Activated CD8-positive, alpha-beta memory T cell treated with anti-CD3 and anti-CD28 coated beads, Interleukin-2, amount 10 ng/mL, durations not matched to agents 7 days and 5 days (primary cell): ENCODE measurements around the gene MNS1. TPM values are rescaled to one million over a fixed set of nuclear protein-coding genes. Genes with fewer than 3 reads are reported as not detected.
"Not testable (repeated sequence)": the region's sequence is repeated elsewhere in the genome, so short reads cannot be mapped to it uniquely, and the experiment has no call there.

Experiments
- ATAC-seq: fragments of 150-1000 bp; cut with Tn5 transposase; one replicate; pipeline ENCODE4 v1.10.0; 2021; ENCODE audit warnings: moderate library complexity
- CTCF ChIA-PET: fragments of 350-600 bp; sonication (Branson Sonifier 250); formaldehyde crosslinking; loops from one replicate; lab custom pipeline; 2021; ENCODE audit warnings: antibody characterized with exemption; lab: Charles Lee
- DNase-seq: peaks from one replicate; pipeline ENCODE4 v3.0.0-alpha.2; 2020
- H3K27ac Mint-ChIP-seq: one replicate; pipeline ENCODE4 v1.8.0; 2021; ENCODE audit warnings: mild to moderate bottlenecking, mixed read lengths
- H3K27me3 Mint-ChIP-seq: one replicate; pipeline ENCODE4 v1.8.0; 2021; ENCODE audit warnings: mixed read lengths
- H3K36me3 Mint-ChIP-seq: one replicate; pipeline ENCODE4 v1.8.0; 2021; ENCODE audit warnings: mild to moderate bottlenecking, mixed read lengths
- H3K4me1 Mint-ChIP-seq: one replicate; pipeline ENCODE4 v1.8.0; 2021; ENCODE audit warnings: mixed read lengths
- H3K4me3 Mint-ChIP-seq: one replicate; pipeline ENCODE4 v1.8.0; 2021; ENCODE audit warnings: mild to moderate bottlenecking, moderate library complexity, mixed read lengths
- H3K9me3 Mint-ChIP-seq: one replicate; pipeline ENCODE4 v1.8.0; 2022; ENCODE audit warnings: low read depth, mixed read lengths
- total RNA-seq, 2 experiments: library from RNA; stranded (reverse); gene quantifications; one replicate each; pipeline ENCODE4 v1.2.3, GENCODE V29; 2021

MNS1 gene
- total RNA-seq, 2 experiments from 2014 or later: 0.44 to 0.94 TPM

GRCh38 chr15:56428821-56429458 is 36.0 kb downstream of the MNS1 start:
- CTCF ChIA-PET: interaction anchor here (1.1 to 1.8 kb wide), 2 partner anchors 180 to 184 kb away, joined by 4 to 9 read pairs; no protein-coding TSS in a partner anchor
- no peak for ATAC-seq
- H3K27me3 Mint-ChIP-seq: peaks cover 4% of the 10 kb centered on the region
- peaks cover 3% of the 10 kb centered on the region for H3K36me3 Mint-ChIP-seq
- no peak overlapping the region for H3K4me3 Mint-ChIP-seq
- no peak overlapping the region for H3K27ac Mint-ChIP-seq
- DNase-seq: no peak
- H3K9me3 Mint-ChIP-seq: peaks cover 2% of the 10 kb centered on the region
- peaks cover 5% of the 10 kb centered on the region for H3K4me1 Mint-ChIP-seq

GRCh38 chr15:56425976-56426375 is 39.0 kb downstream of the MNS1 start:
- CTCF ChIA-PET: interaction anchor here (1.3 to 1.7 kb wide), 2 partner anchors 15 to 177 kb away, joined by 3 to 4 read pairs; no protein-coding TSS in a partner anchor
- no peak for ATAC-seq
- H3K27ac Mint-ChIP-seq: no peak overlapping the region
- H3K27me3 Mint-ChIP-seq: no peaks in the 10 kb centered on the region
- DNase-seq: no peak
- H3K36me3 Mint-ChIP-seq: peaks cover 4% of the 10 kb centered on the region
- no peak overlapping the region for H3K4me3 Mint-ChIP-seq
- H3K9me3 Mint-ChIP-seq: peaks cover 2% of the 10 kb centered on the region
- H3K4me1 Mint-ChIP-seq: peaks cover 7% of the 10 kb centered on the region

GRCh38 chr15:56425276-56425675 is 39.7 kb downstream of the MNS1 start:
- Mint-ChIP-seq H3K4me1 (peaks cover 7% of the 10 kb centered on the region), H3K27me3 (no peaks in the 10 kb centered on the region), H3K36me3 (peaks cover 4% of the 10 kb centered on the region), H3K27ac (no peak overlapping the region), H3K4me3 (no peak overlapping the region), H3K9me3 (peaks cover 2% of the 10 kb centered on the region)
- CTCF ChIA-PET: interaction anchor here (1.7 kb wide), 1 partner anchor 177 kb away, joined by 4 read pairs; no protein-coding TSS in a partner anchor
- DNase-seq (no peak), ATAC-seq (no peak)

GRCh38 chr15:56413114-56413733 is 51.7 kb downstream of the MNS1 start:
- peaks cover 13% of the 10 kb centered on the region for H3K27me3 Mint-ChIP-seq
- ATAC-seq, H3K9me3 Mint-ChIP-seq, H3K4me1 Mint-ChIP-seq, CTCF ChIA-PET, DNase-seq, H3K27ac Mint-ChIP-seq, H3K36me3 Mint-ChIP-seq, H3K4me3 Mint-ChIP-seq: not testable (repeated sequence)

DNA sequence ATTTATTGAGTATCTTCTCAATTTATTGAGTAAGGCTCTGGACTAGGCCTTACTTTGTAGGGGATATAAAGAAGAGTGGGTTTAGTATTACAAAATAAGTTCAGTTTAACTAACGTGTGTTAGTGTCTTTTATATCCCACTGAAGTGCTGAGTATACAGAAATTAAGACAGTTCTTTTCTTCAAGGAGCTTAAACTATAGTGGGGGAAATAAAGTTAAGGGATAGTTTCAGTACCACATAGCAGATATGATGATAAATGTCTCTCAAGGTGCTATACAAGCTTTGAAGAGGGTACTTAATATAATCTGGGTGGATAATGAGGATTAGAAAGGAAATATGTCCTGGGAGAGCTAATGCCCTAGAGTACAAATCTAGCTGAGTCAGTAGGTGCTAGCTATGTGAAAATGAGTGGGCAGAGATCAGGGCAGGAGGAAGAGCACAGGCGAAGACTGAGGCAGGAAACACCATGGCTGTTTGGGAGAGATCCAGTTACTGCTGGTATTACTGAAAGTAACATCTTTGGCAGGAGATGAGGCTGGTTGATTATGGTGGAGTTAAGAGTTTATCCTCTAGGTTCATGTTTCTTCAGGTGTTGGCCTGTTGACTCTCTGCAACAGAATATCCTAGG is 53.7 kb downstream of the MNS1 start:
- Mint-ChIP-seq H3K4me3 (no peak overlapping the region), H3K9me3 (no peaks in the 10 kb centered on the region), H3K27ac (no peak overlapping the region), H3K27me3 (peaks cover 3% of the 10 kb centered on the region), H3K36me3 (no peaks in the 10 kb centered on the region), H3K4me1 (no peaks in the 10 kb centered on the region)
- CTCF ChIA-PET: interaction anchor here (0.9 kb wide), 1 partner anchor 15 kb away, joined by 3 read pairs; no protein-coding TSS in a partner anchor
- no peak for ATAC-seq
- no peak for DNase-seq

DNA sequence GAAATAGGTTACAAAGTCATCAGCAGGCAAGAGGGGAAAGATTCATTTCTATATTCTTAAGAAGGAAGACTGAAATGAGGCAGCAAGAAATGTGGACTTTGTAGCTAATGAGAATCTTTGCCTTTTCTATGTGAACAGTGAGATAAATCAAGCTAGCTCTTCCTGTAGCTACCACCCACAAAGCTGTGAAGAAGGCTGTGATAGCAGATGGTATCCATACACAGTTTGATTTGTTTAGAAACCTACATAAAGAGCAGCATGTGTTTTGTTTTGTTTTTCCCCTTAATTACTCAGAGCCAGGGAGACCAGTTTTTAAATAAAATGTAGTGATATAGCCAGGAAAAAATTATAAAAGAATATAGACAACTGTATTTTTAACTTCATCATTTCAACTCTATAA is 54.2 kb downstream of the MNS1 start:
- Mint-ChIP-seq H3K27me3 (peaks cover 3% of the 10 kb centered on the region), H3K9me3 (no peaks in the 10 kb centered on the region), H3K36me3 (no peaks in the 10 kb centered on the region), H3K27ac (no peak overlapping the region), H3K4me1 (no peaks in the 10 kb centered on the region), H3K4me3 (no peak overlapping the region)
- ATAC-seq: no peak
- CTCF ChIA-PET: interaction anchor here (0.9 kb wide), 1 partner anchor 16 kb away, joined by 3 read pairs; no protein-coding TSS in a partner anchor
- no peak for DNase-seq

GRCh38 chr15:56399209-56399608 is 65.7 kb downstream of the MNS1 start:
- H3K9me3 Mint-ChIP-seq, H3K27ac Mint-ChIP-seq, H3K4me1 Mint-ChIP-seq, H3K4me3 Mint-ChIP-seq, H3K36me3 Mint-ChIP-seq, DNase-seq, ATAC-seq, CTCF ChIA-PET: not testable (repeated sequence)
- H3K27me3 Mint-ChIP-seq: peaks cover 19% of the 10 kb centered on the region

DNA sequence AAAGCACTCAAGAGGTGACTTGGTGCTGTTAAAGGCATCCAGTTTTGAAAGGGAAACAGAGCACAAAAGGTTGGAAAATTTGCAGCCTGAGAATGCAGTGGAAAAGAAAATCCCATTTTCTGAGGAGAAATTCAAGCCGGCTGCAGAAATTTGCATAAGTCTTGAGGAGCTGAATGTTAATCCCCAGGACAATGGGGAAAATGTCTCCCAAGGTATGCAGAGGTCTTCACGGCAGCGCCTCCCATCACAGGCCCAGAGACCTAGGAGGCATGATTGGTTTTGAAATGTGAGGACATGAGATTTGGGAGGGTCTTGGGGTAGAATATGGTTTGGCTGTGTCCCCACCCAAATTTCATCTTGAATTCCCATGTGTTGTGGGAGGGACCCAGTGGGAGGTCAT is 67.6 kb downstream of the MNS1 start:
- H3K27me3 Mint-ChIP-seq: peaks cover 16% of the 10 kb centered on the region
- CTCF ChIA-PET, ATAC-seq: not testable (repeated sequence)

DNA sequence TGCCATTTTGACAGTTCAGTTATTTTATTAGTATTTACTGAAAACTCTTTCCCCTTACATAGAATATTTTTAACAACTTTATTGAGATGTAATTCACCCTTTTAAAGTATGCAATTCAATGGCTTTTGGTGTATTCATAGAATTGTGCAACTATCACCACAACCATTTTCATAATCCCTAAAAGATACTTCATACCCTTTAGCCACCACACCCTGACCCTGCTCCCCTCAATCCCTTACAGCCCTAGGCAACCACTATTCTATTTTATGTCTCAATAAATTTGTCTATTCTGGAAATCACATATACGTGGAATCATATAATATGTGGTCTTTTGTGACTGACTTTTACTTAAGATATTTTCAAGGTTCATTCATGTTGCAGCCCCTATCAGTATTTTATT is 70.0 kb downstream of the MNS1 start:
- H3K27me3 Mint-ChIP-seq: peaks cover 2% of the 10 kb centered on the region
- no peaks in the 10 kb centered on the region for H3K36me3 Mint-ChIP-seq
- H3K27ac Mint-ChIP-seq: no peak overlapping the region
- DNase-seq: no peak
- ATAC-seq: no peak
- no peak overlapping the region for H3K4me3 Mint-ChIP-seq
- H3K4me1 Mint-ChIP-seq: no peaks in the 10 kb centered on the region
- CTCF ChIA-PET: no interaction called here
- H3K9me3 Mint-ChIP-seq: no peaks in the 10 kb centered on the region

More for the DNA sequence above, 67.6 kb downstream of the MNS1 start:
- H3K36me3 Mint-ChIP-seq, H3K4me3 Mint-ChIP-seq, H3K27ac Mint-ChIP-seq, H3K9me3 Mint-ChIP-seq, DNase-seq, H3K4me1 Mint-ChIP-seq: not testable (repeated sequence)

DNA sequence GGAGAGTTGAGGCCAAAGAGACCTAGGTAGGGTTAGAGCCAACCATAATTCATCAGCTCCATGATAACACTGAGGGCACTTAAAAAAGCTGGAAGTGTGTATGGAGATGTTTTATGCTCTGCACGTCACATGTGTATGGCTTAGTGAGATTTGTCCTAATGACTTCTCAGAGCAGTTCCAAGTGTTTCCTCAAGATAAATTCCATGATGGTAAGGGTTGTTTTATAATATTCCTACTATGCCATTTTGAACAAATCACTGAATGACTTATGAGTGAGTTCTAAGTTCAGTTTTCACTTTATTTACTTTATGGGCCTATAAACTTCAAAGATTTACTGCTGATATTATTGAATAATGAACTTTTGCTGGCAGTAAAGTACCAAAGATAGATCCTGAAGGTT is 71.7 kb downstream of the MNS1 start:
- H3K9me3 Mint-ChIP-seq: no peaks in the 10 kb centered on the region
- H3K36me3 Mint-ChIP-seq: no peaks in the 10 kb centered on the region
- H3K27me3 Mint-ChIP-seq: no peaks in the 10 kb centered on the region
- no peak overlapping the region for H3K4me3 Mint-ChIP-seq
- H3K4me1 Mint-ChIP-seq: no peaks in the 10 kb centered on the region
- CTCF ChIA-PET: no interaction called here
- ATAC-seq (no peak), DNase-seq (no peak)
- no peak overlapping the region for H3K27ac Mint-ChIP-seq

DNA sequence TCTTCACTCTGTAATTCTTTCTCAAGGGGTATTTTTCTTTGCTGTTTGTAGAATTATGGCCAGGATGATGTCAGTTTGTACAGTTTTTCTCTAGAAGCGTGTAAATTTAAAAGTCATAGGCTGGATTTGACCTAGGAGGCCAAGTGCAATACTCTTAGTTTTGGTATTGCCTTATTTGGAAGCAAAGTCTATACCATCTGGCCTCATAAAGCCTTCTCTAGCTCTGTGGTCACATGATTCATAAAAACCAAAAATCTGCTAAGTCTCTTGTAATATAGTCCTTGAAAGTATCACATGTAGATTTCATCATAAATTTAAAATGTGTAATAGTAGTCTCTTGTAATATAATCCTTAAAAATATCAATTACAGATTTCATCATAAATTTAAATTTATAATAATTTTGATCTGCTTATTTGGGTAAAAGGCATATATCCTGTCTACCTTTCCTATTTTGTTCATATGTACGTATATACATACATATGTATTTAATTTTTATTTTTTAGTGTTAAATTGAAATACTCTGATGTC is 74.1 kb downstream of the MNS1 start:
- Mint-ChIP-seq H3K4me1 (no peaks in the 10 kb centered on the region), H3K27me3 (no peaks in the 10 kb centered on the region), H3K9me3 (no peaks in the 10 kb centered on the region), H3K4me3 (no peak overlapping the region), H3K27ac (no peak overlapping the region), H3K36me3 (no peaks in the 10 kb centered on the region)
- ATAC-seq (no peak), DNase-seq (no peak)
- CTCF ChIA-PET: no interaction called here

- H3K36me3 Mint-ChIP-seq: no peaks in the 10 kb centered on the region
- H3K9me3 Mint-ChIP-seq: peaks cover 2% of the 10 kb centered on the region
- H3K27ac Mint-ChIP-seq: no peak overlapping the region
- no peaks in the 10 kb centered on the region for H3K27me3 Mint-ChIP-seq
- CTCF ChIA-PET: no interaction called here
- H3K4me3 Mint-ChIP-seq: no peak overlapping the region
- H3K4me1 Mint-ChIP-seq: no peaks in the 10 kb centered on the region
- no peak for ATAC-seq
- no peak for DNase-seq
Observed at GRCh38 chr15:56385908-56386307, 79.0 kb downstream of the MNS1 start.

GRCh38 chr15:56383010-56383409 is 81.9 kb downstream of the MNS1 start:
- H3K36me3 Mint-ChIP-seq: peaks cover 2% of the 10 kb centered on the region
- ATAC-seq (no peak), DNase-seq (no peak)
- peaks cover 2% of the 10 kb centered on the region for H3K27me3 Mint-ChIP-seq
- H3K4me3 Mint-ChIP-seq: no peak overlapping the region
- H3K9me3 Mint-ChIP-seq: peaks cover 10% of the 10 kb centered on the region
- CTCF ChIA-PET: no interaction called here
- H3K27ac Mint-ChIP-seq: no peak overlapping the region
- no peaks in the 10 kb centered on the region for H3K4me1 Mint-ChIP-seq
